GM10266 (cell line): ENCODE data around the gene USP40.
A peak's percentile ranks its signal among the peaks of the same experiment; 100 is the strongest.

Source experiments
- DNase-seq: peaks from one replicate; pipeline ENCODE4 v3.0.0; 2012; ENCODE audit errors: extremely low spot score
- CTCF ChIP-seq: IDR thresholded peaks from 2 replicates; pipeline ENCODE4 v1.5.1; 2012; ENCODE audit warnings: mild to moderate bottlenecking, low read depth; ENCODE audit not compliant: control insufficient read depth, insufficient read depth; ENCODE audit errors: missing control alignments

USP40 gene

GRCh38 chr2:233448220-233448559 is 118.4 kb downstream of the USP40 start:
- DNase-seq: no peak
- TF ChIP-seq CTCF: peak; percentile 23

GRCh38 chr2:233447506-233448219 is 118.9 kb downstream of the USP40 start:
- TF ChIP-seq CTCF: no peak
- DNase-seq: no peak

- DNase-seq: no peak
- no peak for TF ChIP-seq CTCF
Observed at GRCh38 chr2:233446606-233447305, 119.8 kb downstream of the USP40 start.

- TF ChIP-seq CTCF: no peak
- no peak for DNase-seq
Observed at GRCh38 chr2:233446121-233446520, 120.5 kb downstream of the USP40 start.

- no peak for TF ChIP-seq CTCF
- no peak for DNase-seq
Observed at GRCh38 chr2:233445152-233445830, 121.3 kb downstream of the USP40 start.

- no peak for DNase-seq
- TF ChIP-seq CTCF: no peak
Observed at GRCh38 chr2:233444501-233444900, 122.1 kb downstream of the USP40 start.

- TF ChIP-seq CTCF: peak; percentile 72
- peak; percentile 93 for DNase-seq
Observed at GRCh38 chr2:233443511-233444183, 122.9 kb downstream of the USP40 start.
